Hypothalamus (tissue), 51 donors: Measurements from ENCODE around the gene SCN2B.

ENCODE experiments used
- DNase-seq, 51 donors: peaks; one replicate each; lab custom pipeline; 2025; lab: John Stamatoyannopoulos, UW

Gene SCN2B

GRCh38 chr11:118156531-118157185 lies 19.8 kb downstream of the SCN2B start:
- DNase-seq, result peak in 2 of 51 donors; percentile 9 to 18

- no peak for DNase-seq
Measured at GRCh38 chr11:118155776-118156530, 20.5 kb downstream of the SCN2B start.

GRCh38 chr11:118154641-118155040 lies 21.8 kb downstream of the SCN2B start:
- no peak for DNase-seq

- DNase-seq, result no peak
Measured at GRCh38 chr11:118153976-118154375, 22.5 kb downstream of the SCN2B start.

- DNase-seq, result no peak
Measured at GRCh38 chr11:118153516-118153915, 22.9 kb downstream of the SCN2B start.

- peak in 36 of 51 donors; percentile 4 to 73 (median 56) for DNase-seq
Measured at GRCh38 chr11:118152552-118153471, 23.6 kb downstream of the SCN2B start, which contains the start of gene SCN4B. Gene SCN4B, minus strand, starts transcription at chr11:118152823. Its CDS starts 150 bp downstream, at chr11:118152673.

- no peak for DNase-seq
Measured at GRCh38 chr11:118152020-118152551, 24.4 kb downstream of the SCN2B start.

GRCh38 chr11:118151431-118151830 lies 25.0 kb downstream of the SCN2B start:
- DNase-seq, result no peak

GRCh38 chr11:118149493-118149892 lies 26.9 kb downstream of the SCN2B start:
- DNase-seq, result no peak

- peak in 8 of 51 donors; percentile 8 to 37 (median 21) for DNase-seq
Measured at GRCh38 chr11:118148856-118149255, 27.6 kb downstream of the SCN2B start.

GRCh38 chr11:118148240-118148639 lies 28.2 kb downstream of the SCN2B start:
- no peak for DNase-seq

- DNase-seq, result no peak
Measured at GRCh38 chr11:118147502-118147901, 28.9 kb downstream of the SCN2B start.

GRCh38 chr11:118146554-118146953 lies 29.9 kb downstream of the SCN2B start:
- DNase-seq, result no peak

- DNase-seq, result peak in 49 of 51 donors; percentile 24 to 85 (median 67)
Measured at GRCh38 chr11:118145285-118146227, 30.9 kb downstream of the SCN2B start.

- DNase-seq, result peak in 1 of 51 donors; percentile 42
Measured at GRCh38 chr11:118144301-118145268, 31.9 kb downstream of the SCN2B start.

- no peak for DNase-seq
Measured at GRCh38 chr11:118143661-118144185, 32.7 kb downstream of the SCN2B start.

- DNase-seq, result peak in 6 of 51 donors; percentile 4 to 20 (median 14)
Measured at GRCh38 chr11:118142809-118143208, 33.6 kb downstream of the SCN2B start.

- no peak for DNase-seq
Measured at GRCh38 chr11:118142081-118142480, 34.4 kb downstream of the SCN2B start.
